PC-3 (cell line): ENCODE data around the gene SPRR3.

ENCODE experiments used
- CTCF ChIP-seq: fragments of 300-600 bp; sonication (generic); conservative IDR thresholded peaks from 2 replicates; pipeline ENCODE4 v1.5.1; 2017; ENCODE audit warnings: antibody characterized with exemption, low read depth, mild to moderate bottlenecking, low read length
- EZH2 ChIP-seq: fragments of 300-600 bp; sonication (generic); IDR thresholded peaks from one replicate; pipeline ENCODE4 v1.6.1; 2017; ENCODE audit warnings: antibody characterized with exemption, mild to moderate bottlenecking, low read length; ENCODE audit not compliant: unreplicated experiment

GRCh38 chr1:153023109-153023508, 21.6 kb downstream of the SPRR3 start:
- TF ChIP-seq CTCF (no peak), EZH2 (no peak)
